ENCODE data around the gene MEGF10.

GRCh38 chr5:127506616-127507015, 216.0 kb downstream of the MEGF10 start:
- TF ChIP-seq EP300 (IDR thresholded peaks at IDR 0.05; ENCODE audit: borderline replicate concordance), result no peak
- TF ChIP-seq YY1 (IDR thresholded peaks at IDR 0.05; ENCODE audit: low read depth), result no peak
- no peak for TF ChIP-seq CEBPB (IDR thresholded peaks at IDR 0.05)
- TF ChIP-seq CREB1 (IDR thresholded peaks at IDR 0.05; ENCODE audit: low read depth), result no peak
- TF ChIP-seq RAD21 (IDR thresholded peaks at IDR 0.05; ENCODE audit: low read depth), result no peak
- TF ChIP-seq FOXM1 (IDR thresholded peaks at IDR 0.05; ENCODE audit: borderline replicate concordance, low read depth), result no peak
- TF ChIP-seq TCF12 (IDR thresholded peaks at IDR 0.05; ENCODE audit: low read depth), result no peak
- no peak for TF ChIP-seq MAX (IDR thresholded peaks at IDR 0.05)
- no peak for TF ChIP-seq TAF1 (IDR thresholded peaks at IDR 0.05; ENCODE audit: low read depth)
- TF ChIP-seq REST (IDR thresholded peaks at IDR 0.05; ENCODE audit: low read depth), result no peak
- no peak for TF ChIP-seq USF1 (IDR thresholded peaks at IDR 0.05)
